SK-N-SH treated with all-trans-retinoic acid at 6 μM for 48 hours (cell line): ENCODE results near the gene TFAP2A.

Experiments
- ARNTL ChIP-seq: fragments of 450-650 bp; formaldehyde crosslinking; IDR thresholded peaks from 2 replicates; pipeline ENCODE4 v1.5.0; 2020; ENCODE audit warnings: low read depth, mild to moderate bottlenecking, moderate library complexity, borderline replicate concordance
- ISL1 ChIP-seq: fragments of 250-450 bp; sonication (Bioruptor Pico); IDR thresholded peaks from 2 replicates; pipeline ENCODE4 v2.1.2; 2022; ENCODE audit warnings: mild to moderate bottlenecking, moderate library complexity
- ZNF70 ChIP-seq: fragments of 450-650 bp; formaldehyde crosslinking; IDR thresholded peaks from 2 replicates; pipeline ENCODE4 v1.5.0; 2020; ENCODE audit warnings: mild to moderate bottlenecking, moderate library complexity
- TF ChIP-seq, protein P1 (sequence below): fragments of 250-450 bp; sonication (Bioruptor Pico); IDR thresholded peaks from 2 replicates; pipeline ENCODE4 v1.5.1; 2020; ENCODE audit warnings: low read depth, mild to moderate bottlenecking, moderate library complexity
- TF ChIP-seq, protein P2 (sequence below): fragments of 250-450 bp; sonication (Bioruptor Pico); IDR thresholded peaks from 2 replicates; pipeline ENCODE4 v1.8.0; 2020; ENCODE audit warnings: mild to moderate bottlenecking, moderate library complexity, borderline replicate concordance

DNA sequence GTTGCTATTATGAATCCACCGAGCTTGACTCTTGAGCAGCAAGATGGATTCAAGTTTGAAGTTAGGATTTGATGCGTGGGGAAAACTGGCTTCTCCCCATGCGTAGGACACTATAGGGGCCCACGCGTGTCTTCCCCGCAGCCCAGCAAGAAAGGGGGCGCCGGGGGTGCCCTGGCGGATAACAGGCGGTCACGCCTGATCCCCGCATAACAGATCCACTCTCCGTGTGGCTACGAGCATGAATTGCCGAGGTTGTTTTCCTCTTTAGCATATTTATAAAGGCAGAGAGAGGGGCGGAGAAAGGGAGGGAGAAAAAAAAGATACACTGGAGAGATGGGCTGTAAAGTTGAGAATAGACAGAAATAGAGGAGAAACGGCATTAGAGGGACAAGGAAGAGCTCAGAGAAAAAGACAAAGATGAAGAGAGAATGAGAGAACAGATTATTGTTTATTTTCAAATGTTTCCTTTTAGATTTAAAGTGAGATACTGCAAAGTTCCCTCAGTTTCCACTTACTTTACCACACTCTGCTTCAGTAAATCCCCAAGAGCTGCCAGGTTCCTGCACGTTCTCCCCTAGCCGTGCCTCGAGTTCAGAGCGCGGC is 32.0 kb downstream of the TFAP2A start:
- TF ChIP-seq, protein P1, sequence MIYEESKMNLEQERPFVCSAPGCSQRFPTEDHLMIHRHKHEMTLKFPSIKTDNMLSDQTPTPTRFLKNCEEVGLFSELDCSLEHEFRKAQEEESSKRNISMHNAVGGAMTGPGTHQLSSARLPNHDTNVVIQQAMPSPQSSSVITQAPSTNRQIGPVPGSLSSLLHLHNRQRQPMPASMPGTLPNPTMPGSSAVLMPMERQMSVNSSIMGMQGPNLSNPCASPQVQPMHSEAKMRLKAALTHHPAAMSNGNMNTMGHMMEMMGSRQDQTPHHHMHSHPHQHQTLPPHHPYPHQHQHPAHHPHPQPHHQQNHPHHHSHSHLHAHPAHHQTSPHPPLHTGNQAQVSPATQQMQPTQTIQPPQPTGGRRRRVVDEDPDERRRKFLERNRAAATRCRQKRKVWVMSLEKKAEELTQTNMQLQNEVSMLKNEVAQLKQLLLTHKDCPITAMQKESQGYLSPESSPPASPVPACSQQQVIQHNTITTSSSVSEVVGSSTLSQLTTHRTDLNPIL (CRISPR knock-in tag), result no peak
- TF ChIP-seq ZNF70 (CRISPR knock-in tag) (no peak), ARNTL (CRISPR knock-in tag) (no peak), ISL1 (CRISPR knock-in tag) (no peak)
- TF ChIP-seq, protein P2, sequence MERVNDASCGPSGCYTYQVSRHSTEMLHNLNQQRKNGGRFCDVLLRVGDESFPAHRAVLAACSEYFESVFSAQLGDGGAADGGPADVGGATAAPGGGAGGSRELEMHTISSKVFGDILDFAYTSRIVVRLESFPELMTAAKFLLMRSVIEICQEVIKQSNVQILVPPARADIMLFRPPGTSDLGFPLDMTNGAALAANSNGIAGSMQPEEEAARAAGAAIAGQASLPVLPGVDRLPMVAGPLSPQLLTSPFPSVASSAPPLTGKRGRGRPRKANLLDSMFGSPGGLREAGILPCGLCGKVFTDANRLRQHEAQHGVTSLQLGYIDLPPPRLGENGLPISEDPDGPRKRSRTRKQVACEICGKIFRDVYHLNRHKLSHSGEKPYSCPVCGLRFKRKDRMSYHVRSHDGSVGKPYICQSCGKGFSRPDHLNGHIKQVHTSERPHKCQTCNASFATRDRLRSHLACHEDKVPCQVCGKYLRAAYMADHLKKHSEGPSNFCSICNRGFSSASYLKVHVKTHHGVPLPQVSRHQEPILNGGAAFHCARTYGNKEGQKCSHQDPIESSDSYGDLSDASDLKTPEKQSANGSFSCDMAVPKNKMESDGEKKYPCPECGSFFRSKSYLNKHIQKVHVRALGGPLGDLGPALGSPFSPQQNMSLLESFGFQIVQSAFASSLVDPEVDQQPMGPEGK (CRISPR knock-in tag), result no peak
